HK-2 (cell line): Measurements from ENCODE around the gene IRGC.

Experiments used
- DNase-seq: peaks from one replicate; pipeline ENCODE4 v3.0.0-alpha.2; 2018; ENCODE audit not compliant: unreplicated experiment

The IRGC gene

DNA sequence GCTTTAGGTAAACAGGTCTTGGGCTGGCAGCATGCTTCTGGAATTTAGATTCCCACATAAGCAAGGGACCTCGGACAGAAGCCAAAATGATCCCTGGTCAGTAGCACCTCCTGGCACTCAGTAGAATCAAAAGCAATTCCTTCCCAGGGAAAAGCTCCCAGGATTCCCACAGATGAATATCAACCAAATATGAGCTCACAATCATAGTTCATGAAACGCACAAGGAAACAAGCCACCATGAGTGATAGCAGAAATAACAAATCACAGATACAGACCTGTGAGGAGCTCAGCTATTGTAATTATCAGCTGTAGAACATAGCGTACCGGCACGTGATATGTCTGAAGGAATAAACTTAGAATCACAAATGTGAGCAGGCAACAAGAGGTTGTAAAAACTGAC is 24.1 kb upstream of the IRGC start:
- DNase-seq, result no peak

DNA sequence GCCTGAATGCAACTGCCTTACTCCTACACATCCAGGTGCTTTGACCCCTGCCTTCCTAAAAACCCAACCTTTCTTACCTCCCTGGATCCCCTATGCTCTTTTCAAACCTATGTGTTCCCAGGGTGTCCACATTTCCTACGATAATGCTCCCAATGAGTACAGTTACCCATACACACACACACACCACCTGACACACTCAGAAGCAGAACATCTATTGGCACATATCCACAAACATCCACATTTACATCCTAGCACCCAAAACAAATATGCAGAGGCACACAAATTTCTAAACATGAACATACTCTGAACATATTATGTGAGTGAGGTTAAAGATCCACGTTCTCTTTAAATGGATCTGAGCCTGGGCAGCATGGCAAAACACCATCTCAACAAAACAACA is 23.5 kb upstream of the IRGC start:
- no peak for DNase-seq

- no peak for DNase-seq
Measured at GRCh38 chr19:43692877-43693276, 23.0 kb upstream of the IRGC start.

DNA sequence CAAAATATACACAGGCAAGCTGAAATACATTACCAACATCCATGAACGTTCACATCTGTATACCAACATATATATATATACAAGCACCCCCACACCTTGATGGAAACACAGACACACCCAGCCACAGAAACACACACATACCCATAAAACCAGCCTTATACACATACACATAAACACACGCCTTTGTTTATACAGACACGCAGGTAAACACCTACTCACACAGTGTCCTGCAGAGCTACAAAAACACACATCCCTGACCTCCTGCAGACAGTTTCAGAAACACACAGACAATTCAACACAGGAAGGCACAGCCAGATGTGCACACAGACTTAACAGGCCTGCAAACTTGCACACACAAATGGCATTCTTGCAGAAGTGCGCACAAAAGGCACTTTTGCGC is 21.3 kb upstream of the IRGC start:
- DNase-seq, result no peak

DNA sequence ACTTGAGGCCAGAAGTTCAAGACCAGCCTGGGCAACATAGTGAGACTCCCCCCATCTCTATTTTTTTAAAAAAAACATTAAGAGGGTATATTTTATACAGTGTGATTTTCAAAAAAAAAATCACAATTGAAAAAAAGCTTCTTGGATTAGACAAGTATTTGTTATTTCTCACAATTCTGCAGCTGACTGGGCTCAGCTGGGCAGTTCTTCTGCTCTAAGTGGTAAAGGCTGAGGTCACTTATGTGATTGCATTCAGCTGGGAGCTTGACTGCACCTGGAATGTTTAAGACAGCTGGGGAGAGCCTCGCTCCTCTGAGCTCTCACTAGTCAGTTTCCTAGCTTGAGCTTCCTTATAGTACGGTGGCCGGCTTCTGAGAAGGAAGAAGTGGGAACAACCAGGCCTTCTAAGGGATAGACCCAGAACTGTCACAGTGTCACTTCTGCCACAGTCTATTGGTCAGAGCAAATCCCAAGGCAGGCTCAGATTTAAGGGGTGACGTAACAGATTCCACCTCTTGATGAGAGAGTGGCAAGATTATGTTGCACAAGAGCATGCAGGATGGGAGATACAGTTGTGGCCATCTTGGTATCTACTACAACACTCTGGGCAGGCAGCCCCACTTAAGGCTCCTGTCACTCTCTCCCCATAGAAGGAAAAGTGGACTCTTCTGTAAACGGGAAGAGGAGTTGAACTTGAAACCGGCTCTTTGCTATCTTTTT is 19.7 kb upstream of the IRGC start:
- no peak for DNase-seq

DNA sequence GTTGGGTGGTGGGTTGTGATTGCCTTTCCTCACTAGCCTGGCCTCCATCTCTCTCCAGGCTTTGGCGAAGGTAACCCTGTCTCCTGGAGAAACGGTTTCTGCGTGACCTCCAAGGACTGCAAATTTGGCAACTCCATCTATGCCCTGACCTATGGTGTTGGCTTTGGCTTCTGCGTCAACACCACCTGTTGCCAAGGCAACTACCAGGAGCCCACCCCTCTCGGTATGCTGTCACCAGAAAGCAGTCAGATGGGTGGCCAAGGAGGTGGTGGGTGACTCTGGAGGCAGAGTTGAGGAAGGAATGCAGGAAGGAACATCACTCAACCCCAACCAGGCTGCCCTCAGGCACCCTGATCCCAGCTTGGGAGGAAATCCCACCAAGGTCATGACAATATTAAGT is 18.6 kb upstream of the IRGC start:
- DNase-seq, result no peak

GRCh38 chr19:43699506-43700394 is 16.1 kb upstream of the IRGC start:
- no peak for DNase-seq

DNA sequence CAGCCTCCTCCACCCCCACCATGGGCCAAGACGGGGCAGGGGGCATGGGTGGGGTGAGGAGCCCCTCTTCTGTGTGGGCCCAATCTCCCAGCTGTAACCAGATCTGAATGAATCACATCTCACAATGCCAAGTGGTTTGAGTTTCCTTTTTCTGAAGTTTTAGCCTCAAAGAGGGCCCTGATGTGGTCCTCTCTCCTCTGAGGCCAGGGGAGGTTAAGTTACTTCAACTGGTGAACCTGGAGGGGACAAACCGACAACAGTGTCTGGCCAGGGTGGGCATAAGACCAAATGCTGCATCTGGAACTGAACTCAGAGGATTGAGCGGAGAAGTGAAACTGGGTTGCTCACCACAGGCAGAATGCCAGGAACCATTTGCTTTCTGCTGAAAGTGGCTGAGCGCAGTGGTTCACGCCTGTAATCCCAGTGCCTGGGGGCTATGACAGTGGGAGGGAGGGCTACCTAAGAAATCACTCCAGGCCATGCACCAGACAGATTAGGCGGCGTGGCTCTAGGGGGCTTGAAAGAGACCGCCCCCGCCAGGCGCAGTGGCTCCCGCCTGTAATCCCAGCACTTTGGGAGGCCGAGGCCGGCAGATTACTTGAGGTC is 15.4 kb upstream of the IRGC start:
- no peak for DNase-seq

- no peak for DNase-seq
Measured at GRCh38 chr19:43704002-43704705, 11.7 kb upstream of the IRGC start.

DNA sequence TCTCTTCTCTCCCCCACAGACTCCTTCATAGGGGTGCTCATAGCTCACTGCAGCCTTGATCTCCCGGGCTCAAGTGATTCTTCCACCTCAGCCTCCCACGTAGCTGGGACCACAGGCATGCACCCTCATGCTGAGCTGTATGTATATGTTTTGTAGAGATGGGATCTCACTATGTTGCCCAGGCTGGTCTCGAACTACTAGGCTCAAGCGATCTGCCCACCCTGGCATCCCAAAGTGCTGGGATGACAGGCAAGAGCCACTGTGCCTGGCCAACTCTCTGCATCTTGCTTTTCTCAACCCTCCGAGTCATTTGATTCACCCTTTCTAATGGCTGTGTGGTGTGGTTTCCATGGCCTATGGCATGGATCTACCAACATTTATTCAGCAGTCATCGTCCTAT is 10.1 kb upstream of the IRGC start:
- DNase-seq, result no peak

GRCh38 chr19:43707158-43707712 is 8.6 kb upstream of the IRGC start:
- no peak for DNase-seq

DNA sequence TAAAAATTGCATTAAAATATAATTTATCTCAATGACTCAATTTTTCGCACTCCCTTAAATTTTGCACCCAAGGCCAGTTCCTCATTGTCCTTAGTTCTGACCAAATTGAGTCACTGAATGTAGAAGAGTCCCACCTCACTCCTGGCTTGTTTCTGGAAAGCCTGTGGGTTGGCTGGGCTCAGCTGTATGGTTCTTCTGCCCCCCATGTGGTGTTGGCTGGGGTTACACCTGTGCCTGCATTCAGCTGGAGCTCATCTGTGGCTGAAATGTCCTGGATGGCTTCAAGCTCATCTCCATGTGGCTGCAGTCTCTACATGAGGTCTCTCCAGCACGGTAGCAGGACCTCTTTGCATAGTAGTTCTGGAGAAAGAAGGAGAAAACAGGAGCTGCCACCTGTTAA is 7.2 kb upstream of the IRGC start:
- DNase-seq, result no peak

GRCh38 chr19:43711751-43712355 is 4.0 kb upstream of the IRGC start:
- no peak for DNase-seq

GRCh38 chr19:43713208-43713607 is 2.7 kb upstream of the IRGC start:
- DNase-seq, result no peak

- DNase-seq, result no peak
Measured at GRCh38 chr19:43718627-43719377, 2.9 kb downstream of the IRGC start.

DNA sequence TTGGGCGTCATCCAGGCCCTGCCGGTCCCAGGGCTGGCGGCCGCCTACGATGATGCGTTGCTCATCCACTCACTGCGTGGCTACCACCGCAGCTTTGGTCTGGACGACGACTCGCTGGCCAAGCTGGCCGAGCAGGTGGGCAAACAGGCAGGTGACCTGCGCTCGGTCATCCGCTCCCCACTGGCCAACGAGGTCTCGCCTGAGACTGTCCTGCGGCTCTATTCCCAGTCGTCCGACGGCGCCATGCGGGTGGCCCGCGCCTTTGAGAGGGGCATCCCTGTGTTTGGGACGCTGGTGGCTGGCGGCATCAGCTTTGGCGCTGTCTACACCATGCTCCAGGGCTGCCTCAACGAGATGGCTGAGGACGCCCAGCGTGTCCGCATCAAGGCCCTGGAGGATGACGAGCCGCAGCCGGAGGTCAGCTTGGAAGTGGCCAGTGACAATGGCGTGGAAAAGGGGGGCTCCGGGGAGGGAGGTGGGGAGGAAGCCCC is 3.5 kb downstream of the IRGC start:
- no peak for DNase-seq

DNA sequence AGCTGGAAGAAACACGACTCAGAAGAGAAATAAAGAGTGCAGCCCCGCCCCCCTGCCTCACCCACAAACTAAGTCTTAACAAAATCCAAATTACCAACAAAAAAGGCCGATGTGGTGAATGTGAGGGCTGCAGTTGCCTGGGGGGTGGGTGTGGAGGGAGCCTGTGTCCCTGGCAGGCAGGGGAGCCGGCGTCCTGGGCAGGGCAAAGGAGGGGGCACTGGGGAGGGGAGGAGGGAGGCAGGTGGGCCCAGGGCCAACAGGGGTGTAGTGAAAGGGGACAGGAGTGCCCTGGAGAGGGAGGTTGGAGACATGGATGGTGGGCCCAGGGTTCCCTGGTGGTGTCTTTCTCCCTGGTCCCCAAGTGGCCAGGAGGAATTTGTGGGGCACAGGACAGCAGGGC is 4.0 kb downstream of the IRGC start:
- no peak for DNase-seq

DNA sequence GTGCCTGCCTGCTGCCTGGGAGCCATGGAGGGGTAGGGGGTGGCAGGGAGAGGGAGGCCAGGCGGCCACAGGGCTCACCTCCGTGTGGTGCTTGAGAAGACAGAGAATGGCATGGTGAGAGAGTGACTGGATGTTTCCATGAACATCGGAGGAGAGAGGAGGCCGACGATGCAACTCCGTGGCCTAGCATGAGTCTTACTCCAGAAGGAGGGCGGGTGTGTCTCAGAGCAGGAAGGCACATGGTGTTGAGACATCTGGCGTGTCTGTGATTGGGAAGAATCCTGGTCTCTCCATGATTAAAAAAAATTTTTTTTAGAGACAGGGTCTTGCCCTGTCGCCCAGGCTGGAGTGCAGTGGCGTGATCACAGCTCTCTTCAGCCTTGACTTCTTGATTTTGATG is 5.1 kb downstream of the IRGC start:
- no peak for DNase-seq

DNA sequence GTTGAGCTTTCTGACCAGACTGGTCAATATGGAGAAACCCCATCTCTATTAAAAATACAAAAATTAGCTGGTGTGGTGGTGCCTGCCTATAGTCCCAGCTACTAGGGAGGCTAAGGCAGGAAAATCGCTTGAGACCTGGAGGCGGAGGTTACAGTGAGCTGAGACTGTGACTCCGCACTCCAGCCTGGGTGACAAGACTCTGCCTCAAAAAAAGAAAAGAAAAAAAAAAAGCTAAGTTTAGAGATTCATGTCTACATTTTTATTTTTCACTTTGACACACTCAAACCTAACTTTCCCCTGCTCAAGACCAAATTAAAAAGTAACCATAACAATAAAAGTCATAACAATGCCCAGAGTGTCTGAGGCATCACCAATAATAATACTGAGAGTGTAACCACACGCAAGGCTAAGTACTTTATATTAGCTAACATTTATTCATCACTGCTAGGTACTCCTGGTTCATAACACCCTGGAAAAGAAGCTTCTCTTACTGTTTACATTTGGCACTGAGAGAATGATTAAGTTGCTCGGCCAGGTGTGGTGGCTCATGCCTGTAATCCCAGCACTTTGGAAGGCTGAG is 5.7 kb downstream of the IRGC start:
- no peak for DNase-seq

- DNase-seq, result no peak
Measured at GRCh38 chr19:43723588-43723987, 7.7 kb downstream of the IRGC start.
